Tibial artery (tissue), 4 donors: Measurements from ENCODE around the gene ZBTB7C.
"Not testable (repeated sequence)": the region's sequence is repeated elsewhere in the genome, so short reads cannot be mapped to it uniquely, and the experiment has no call there.

Experiments
- DNase-seq, 2 donors: peaks; one replicate each; pipeline ENCODE4 v3.0.0-alpha.2; 2019
- H3K27ac ChIP-seq, 2 donors: fragments of 200-600 bp; sonication (generic) in 1 of 2; 1 replicate in 1 of 2; 2 replicates in 1 of 2; pipeline ENCODE4 v1.5.1; 2018 to 2019; ENCODE audit warnings: mild to moderate bottlenecking in 1 of 2
- H3K27me3 ChIP-seq, 2 donors: fragments of 200-600 bp; sonication (generic) in 1 of 2; one replicate each; pipeline versions ENCODE4 v1.5.1 to v1.6.0; 2016 to 2019
- H3K36me3 ChIP-seq, 3 donors: fragments of 200-600 bp; sonication (generic) in 2 of 3; one replicate each; pipeline ENCODE4 v1.5.1; 2016 to 2019; ENCODE audit warnings: mild to moderate bottlenecking in 2 of 3
- H3K4me1 ChIP-seq, 4 donors: fragments of 200-600 bp; sonication (generic) in 2 of 4; 1 replicate in 3 of 4; 2 replicates in 1 of 4; pipeline ENCODE4 v1.5.1; 2016 to 2019
- H3K4me3 ChIP-seq, 2 donors: fragments of 200-600 bp; sonication (generic) in 1 of 2; 1 replicate in 1 of 2; 2 replicates in 1 of 2; pipeline ENCODE4 v1.5.1; 2018 to 2019; ENCODE audit warnings: mild to moderate bottlenecking in 2 of 2
- H3K9me3 ChIP-seq, 3 donors: fragments of 200-600 bp; sonication (generic) in 1 of 3; one replicate each; pipeline ENCODE4 v1.5.1; 2016 to 2019
- CTCF ChIP-seq, 2 experiments: fragments of 200-600 bp in 1 of 2; fragments of 450-650 bp in 1 of 2; IDR thresholded peaks; one replicate each; pipeline ENCODE4 v1.5.1; 2017 to 2019; ENCODE audit warnings: antibody characterized with exemption in 2 of 2, mild to moderate bottlenecking in 1 of 2, moderate library complexity in 1 of 2
- intact Hi-C: fragments of 100-400 bp; cut with DNase I; formaldehyde crosslinking; loops from one replicate; pipeline ENCODE4 v1.15.0; 2023; ENCODE audit warnings: low total_unique reads

The ZBTB7C gene

GRCh38 chr18:48284743-48285142 lies 124.4 kb downstream of the ZBTB7C start:
- no peaks in the 10 kb centered on the region for H3K36me3 ChIP-seq
- H3K27ac ChIP-seq = no peak overlapping the region
- no peak for TF ChIP-seq CTCF (IDR thresholded peaks at IDR 0.05)
- no peaks in the 10 kb centered on the region for H3K27me3 ChIP-seq
- no peaks in the 10 kb centered on the region for H3K9me3 ChIP-seq
- DNase-seq = no peak
- no peaks in the 10 kb centered on the region for H3K4me1 ChIP-seq
- no peak overlapping the region for H3K4me3 ChIP-seq
- intact Hi-C loops = no loop called here

DNA sequence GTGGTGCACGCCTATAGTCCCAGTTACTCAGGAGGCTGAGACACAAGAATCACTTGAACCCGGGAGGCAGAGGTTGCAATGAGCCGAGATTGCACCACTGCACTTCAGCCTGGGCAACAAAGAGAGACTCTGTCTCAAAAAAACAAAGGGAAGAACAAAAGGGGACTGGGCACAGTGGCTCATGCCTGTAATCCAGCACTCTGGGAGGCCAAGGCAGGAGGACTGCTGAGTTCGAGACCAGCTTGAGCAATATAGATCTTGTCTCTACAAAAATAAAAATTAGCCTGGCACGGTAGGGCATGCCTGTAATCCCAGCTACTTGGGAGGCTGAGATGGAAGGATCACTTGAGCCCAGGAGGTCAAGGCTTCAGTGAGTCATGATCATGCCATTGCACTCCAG lies 125.2 kb downstream of the ZBTB7C start:
- H3K36me3 ChIP-seq, H3K4me1 ChIP-seq, H3K9me3 ChIP-seq, H3K4me3 ChIP-seq, H3K27ac ChIP-seq, H3K27me3 ChIP-seq, intact Hi-C loops, DNase-seq: not testable (repeated sequence)

DNA sequence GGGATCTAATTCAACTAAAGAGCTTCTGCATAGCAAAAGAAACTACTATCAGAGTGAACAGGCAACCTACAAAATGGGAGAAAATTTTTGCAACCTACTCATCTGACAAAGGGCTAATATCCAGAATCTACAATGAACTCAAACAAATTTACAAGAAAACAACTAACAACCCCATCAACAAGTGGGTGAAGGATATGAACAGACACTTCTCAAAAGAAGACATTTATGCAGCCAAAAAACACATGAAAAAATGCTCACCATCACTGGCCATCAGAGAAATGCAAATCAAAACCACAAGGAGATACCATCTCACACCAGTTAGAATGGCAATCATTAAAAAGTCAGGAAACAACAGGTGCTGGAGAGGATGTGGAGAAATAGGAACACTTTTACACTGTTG lies 127.7 kb downstream of the ZBTB7C start:
- H3K9me3 ChIP-seq, H3K36me3 ChIP-seq, intact Hi-C loops, H3K4me3 ChIP-seq, H3K4me1 ChIP-seq, H3K27me3 ChIP-seq, DNase-seq, H3K27ac ChIP-seq: not testable (repeated sequence)

GRCh38 chr18:48279312-48279711 lies 129.9 kb downstream of the ZBTB7C start:
- no peak for TF ChIP-seq CTCF (IDR thresholded peaks at IDR 0.05)
- no peak for DNase-seq
- H3K27me3 ChIP-seq = no peaks in the 10 kb centered on the region
- H3K27ac ChIP-seq = no peak overlapping the region
- no peaks in the 10 kb centered on the region for H3K4me1 ChIP-seq
- no peaks in the 10 kb centered on the region for H3K36me3 ChIP-seq
- H3K4me3 ChIP-seq = no peak overlapping the region
- H3K9me3 ChIP-seq = no peaks in the 10 kb centered on the region
- intact Hi-C loops = no loop called here

- no peak for DNase-seq
- intact Hi-C loops = no loop called here
- TF ChIP-seq CTCF (IDR thresholded peaks at IDR 0.05) = no peak
- Histone ChIP-seq H3K9me3 (no peaks in the 10 kb centered on the region), H3K4me3 (no peak overlapping the region), H3K4me1 (no peaks in the 10 kb centered on the region), H3K27me3 (no peaks in the 10 kb centered on the region), H3K27ac (no peak overlapping the region), H3K36me3 (no peaks in the 10 kb centered on the region)
Measured at GRCh38 chr18:48278081-48278480, 131.1 kb downstream of the ZBTB7C start.

DNA sequence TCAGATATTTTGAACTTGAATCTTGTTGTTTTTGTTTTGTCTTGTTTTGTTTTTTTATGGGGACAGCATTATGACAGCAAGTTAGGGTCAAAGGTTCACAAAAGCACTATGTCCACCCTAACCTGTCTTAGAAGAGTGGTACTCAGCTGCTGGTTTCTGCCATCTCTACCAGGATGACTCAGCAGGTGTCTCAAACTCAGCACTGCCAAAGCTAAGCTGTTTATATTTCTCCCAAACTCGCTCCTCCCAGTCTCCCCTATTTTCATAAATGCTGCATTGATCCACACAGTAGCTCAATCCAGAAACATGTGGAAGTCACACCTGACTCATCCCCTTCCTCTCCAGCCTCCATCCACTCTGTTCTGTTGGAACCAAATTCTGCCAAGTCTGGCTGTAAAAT lies 134.9 kb downstream of the ZBTB7C start:
- no peak overlapping the region for H3K4me3 ChIP-seq
- peaks cover 0 to 3% (median 0%) of the 10 kb centered on the region in 3 donors for H3K9me3 ChIP-seq
- no peaks in the 10 kb centered on the region for H3K36me3 ChIP-seq
- no peak for DNase-seq
- TF ChIP-seq CTCF (IDR thresholded peaks at IDR 0.05) = no peak
- intact Hi-C loops = no loop called here
- no peaks in the 10 kb centered on the region for H3K27me3 ChIP-seq
- no peaks in the 10 kb centered on the region for H3K4me1 ChIP-seq
- H3K27ac ChIP-seq = no peak overlapping the region

DNA sequence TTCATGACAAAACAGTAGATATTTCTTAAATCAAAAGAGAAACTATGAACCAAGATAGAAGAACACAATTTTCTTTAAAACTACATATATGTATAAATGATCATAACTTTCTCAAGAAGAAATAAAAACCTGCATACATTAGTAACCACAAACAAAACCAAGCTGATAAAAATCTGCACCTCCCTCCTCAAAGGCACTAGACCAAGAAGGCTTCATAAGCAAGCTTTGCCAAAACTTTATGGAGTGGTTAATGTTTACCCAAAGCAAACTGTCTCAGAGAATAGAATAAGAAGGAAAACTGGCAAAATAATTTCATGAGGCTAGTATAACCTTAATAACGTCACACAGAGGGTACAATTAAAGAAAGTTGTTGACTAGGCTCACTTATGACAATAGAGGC lies 138.3 kb downstream of the ZBTB7C start:
- no peak for DNase-seq

More for the DNA sequence above, 138.3 kb downstream of the ZBTB7C start:
- no peaks in the 10 kb centered on the region for H3K36me3 ChIP-seq
- peaks cover 0 to 3% (median 0%) of the 10 kb centered on the region in 3 donors for H3K9me3 ChIP-seq
- intact Hi-C loops = no loop called here
- H3K27ac ChIP-seq = no peak overlapping the region
- no peak for TF ChIP-seq CTCF (IDR thresholded peaks at IDR 0.05)
- H3K4me1 ChIP-seq = no peaks in the 10 kb centered on the region
- H3K27me3 ChIP-seq = no peaks in the 10 kb centered on the region
- no peak overlapping the region for H3K4me3 ChIP-seq
